Suprapubic skin (tissue), 4 donors: ENCODE results near the gene SLC39A6.

Experiments
- CTCF ChIP-seq, 2 donors: fragments of 200-600 bp in 1 of 2; fragments of 450-650 bp in 1 of 2; sonication (generic) in 1 of 2; IDR thresholded peaks; one replicate each; pipeline ENCODE4 v1.5.1; 2016 to 2019; ENCODE audit warnings: antibody characterized with exemption in 2 of 2, mild to moderate bottlenecking in 1 of 2, moderate library complexity in 1 of 2
- EP300 ChIP-seq: sonication (generic); formaldehyde crosslinking; IDR thresholded peaks from one replicate; pipeline ENCODE4 v1.6.1; 2017; ENCODE audit warnings: antibody characterized with exemption
- POLR2A ChIP-seq, 2 donors: fragments of 450-650 bp; IDR thresholded peaks; one replicate each; pipeline ENCODE4 v1.6.1; 2017; ENCODE audit warnings: antibody characterized with exemption in 2 of 2, mild to moderate bottlenecking in 2 of 2, moderate library complexity in 2 of 2
- POLR2AphosphoS5 ChIP-seq, 3 donors: sonication (generic); formaldehyde crosslinking; IDR thresholded peaks; one replicate each; pipeline ENCODE4 v1.6.1; 2017; ENCODE audit warnings: antibody characterized with exemption in 3 of 3

GRCh38 chr18:36152781-36153180 is 23.6 kb upstream of the SLC39A6 start:
- TF ChIP-seq CTCF (IDR thresholded peaks at IDR 0.05) (no peak), POLR2A (IDR thresholded peaks at IDR 0.05) (no peak), POLR2AphosphoS5 (IDR thresholded peaks at IDR 0.05) (no peak), EP300 (no peak)
